ENCODE results near the gene TBC1D10B.

- TF ChIP-seq PATZ1 (CRISPR knock-in tag; IDR thresholded peaks at IDR 0.05; ENCODE audit: borderline replicate concordance) (no peak), ARNTL (CRISPR knock-in tag; IDR thresholded peaks at IDR 0.05; ENCODE audit: borderline replicate concordance, low read depth) (no peak), ZNF70 (CRISPR knock-in tag; IDR thresholded peaks at IDR 0.05) (no peak), OSR1 (CRISPR knock-in tag; IDR thresholded peaks at IDR 0.05) (no peak), SNAI2 (CRISPR knock-in tag; IDR thresholded peaks at IDR 0.05) (no peak), BACH2 (CRISPR knock-in tag; IDR thresholded peaks at IDR 0.05; ENCODE audit: borderline replicate concordance) (no peak), CREB5 (CRISPR knock-in tag; IDR thresholded peaks at IDR 0.05; ENCODE audit: low read depth) (no peak), ZNF565 (CRISPR knock-in tag; conservative IDR thresholded peaks at IDR 0.05; ENCODE audit: low read depth) (no peak), ZFP3 (CRISPR knock-in tag; IDR thresholded peaks at IDR 0.05) (no peak), RARB (CRISPR knock-in tag; IDR thresholded peaks at IDR 0.05) (no peak), CSDC2 (CRISPR knock-in tag; IDR thresholded peaks at IDR 0.05) (no peak)
These were observed 12.0 kb upstream of the TBC1D10B start, which contains the start of gene SEPTIN1 for GRCh38 chr16:30382111-30382881.

Measured in SK-N-SH treated with all-trans-retinoic acid at 6 μM for 48 hours (cell line).